Stimulated activated effector memory CD8-positive, alpha-beta T cell treated with anti-CD3 and anti-CD28 coated beads, Interleukin-12 subunit alpha, Interleukin-12 subunit beta, amount 100 ng/mL, for 72 hours (primary cell): ENCODE data around the gene PCDHB4.
"Not testable (repeated sequence)": the region's sequence is repeated elsewhere in the genome, so short reads cannot be mapped to it uniquely, and the experiment has no call there.

Experiments
- ATAC-seq: fragments of 150-1000 bp; cut with Tn5 transposase; 2 replicates; pipeline ENCODE4 v1.10.0; 2021
- DNase-seq, 2 donors: peaks; one replicate each; pipeline ENCODE4 v3.0.0; 2021 to 2022; ENCODE audit warnings: low spot score in 2 of 2
- H3K27ac Mint-ChIP-seq: one replicate; pipeline ENCODE4 v1.8.0; 2022; ENCODE audit warnings: mild to moderate bottlenecking, mixed read lengths
- H3K36me3 Mint-ChIP-seq: one replicate; pipeline ENCODE4 v1.8.0; 2022; ENCODE audit warnings: mild to moderate bottlenecking, mixed read lengths
- H3K4me1 Mint-ChIP-seq: one replicate; pipeline ENCODE4 v1.8.0; 2022; ENCODE audit warnings: mixed read lengths
- H3K4me3 Mint-ChIP-seq: one replicate; pipeline ENCODE4 v1.8.0; 2022; ENCODE audit warnings: mild to moderate bottlenecking, mixed read lengths
- H3K9me3 Mint-ChIP-seq: one replicate; pipeline ENCODE4 v1.8.0; 2022; ENCODE audit warnings: mixed read lengths

PCDHB4 gene

DNA sequence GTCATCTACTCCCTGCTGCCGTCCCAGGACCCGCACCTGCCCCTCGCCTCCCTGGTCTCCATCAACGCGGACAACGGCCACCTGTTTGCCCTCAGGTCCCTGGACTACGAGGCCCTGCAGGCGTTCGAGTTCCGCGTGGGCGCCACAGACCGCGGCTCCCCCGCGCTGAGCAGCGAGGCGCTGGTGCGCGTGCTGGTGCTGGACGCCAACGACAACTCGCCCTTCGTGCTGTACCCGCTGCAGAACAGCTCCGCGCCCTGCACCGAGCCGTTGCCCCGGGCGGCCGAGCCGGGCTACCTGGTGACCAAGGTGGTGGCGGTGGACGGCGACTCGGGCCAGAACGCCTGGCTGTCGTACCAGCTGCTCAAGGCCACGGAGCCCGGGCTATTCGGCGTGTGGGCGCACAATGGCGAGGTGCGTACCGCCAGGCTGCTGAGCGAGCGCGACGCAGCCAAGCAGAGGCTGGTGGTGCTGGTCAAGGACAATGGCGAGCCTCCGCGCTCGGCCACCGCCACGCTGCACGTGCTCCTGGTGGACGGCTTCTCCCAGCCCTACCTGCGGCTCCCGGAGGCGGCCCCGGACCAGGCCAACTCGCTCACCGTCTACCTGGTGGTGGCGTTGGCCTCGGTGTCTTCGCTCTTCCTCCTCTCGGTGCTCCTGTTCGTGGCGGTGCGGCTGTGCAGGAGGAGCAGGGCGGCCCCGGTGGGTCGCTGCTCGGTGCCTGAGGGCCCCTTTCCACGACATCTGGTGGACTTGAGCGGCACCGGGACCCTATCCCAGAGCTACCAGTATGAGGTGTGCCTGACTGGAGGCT lies 52.9 kb downstream of the PCDHB4 start:
- H3K4me3 Mint-ChIP-seq, H3K36me3 Mint-ChIP-seq, H3K27ac Mint-ChIP-seq, H3K4me1 Mint-ChIP-seq, H3K9me3 Mint-ChIP-seq, ATAC-seq, DNase-seq: not testable (repeated sequence)
